ENCODE results near the gene ADGRG3.

ADGRG3 gene

DNA sequence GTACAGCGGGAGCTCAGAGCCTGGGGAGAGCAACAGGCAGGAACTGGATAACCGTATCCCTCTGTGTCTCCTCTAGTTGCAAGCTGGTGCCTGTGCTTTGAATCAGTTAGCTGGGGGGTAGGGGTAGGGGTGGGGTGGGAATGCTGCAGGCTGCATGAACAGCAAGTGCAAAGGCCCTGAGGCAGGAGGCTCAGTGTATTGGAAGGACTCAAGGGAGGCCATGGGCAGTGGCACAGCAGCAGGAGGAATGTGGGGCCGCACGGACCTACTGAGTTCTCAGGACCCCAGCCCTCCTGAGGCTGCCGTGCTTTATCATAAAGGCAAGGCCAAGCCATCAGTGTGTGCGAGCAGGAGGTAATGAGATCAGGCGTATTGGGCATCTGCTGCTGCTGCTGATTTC is 70.7 kb downstream of the ADGRG3 start:
- H3K27ac ChIP-seq = no peak overlapping the region
- TF ChIP-seq ZFX (IDR thresholded peaks at IDR 0.05; ENCODE audit: borderline replicate concordance) = no peak
- TF ChIP-seq, protein P1, sequence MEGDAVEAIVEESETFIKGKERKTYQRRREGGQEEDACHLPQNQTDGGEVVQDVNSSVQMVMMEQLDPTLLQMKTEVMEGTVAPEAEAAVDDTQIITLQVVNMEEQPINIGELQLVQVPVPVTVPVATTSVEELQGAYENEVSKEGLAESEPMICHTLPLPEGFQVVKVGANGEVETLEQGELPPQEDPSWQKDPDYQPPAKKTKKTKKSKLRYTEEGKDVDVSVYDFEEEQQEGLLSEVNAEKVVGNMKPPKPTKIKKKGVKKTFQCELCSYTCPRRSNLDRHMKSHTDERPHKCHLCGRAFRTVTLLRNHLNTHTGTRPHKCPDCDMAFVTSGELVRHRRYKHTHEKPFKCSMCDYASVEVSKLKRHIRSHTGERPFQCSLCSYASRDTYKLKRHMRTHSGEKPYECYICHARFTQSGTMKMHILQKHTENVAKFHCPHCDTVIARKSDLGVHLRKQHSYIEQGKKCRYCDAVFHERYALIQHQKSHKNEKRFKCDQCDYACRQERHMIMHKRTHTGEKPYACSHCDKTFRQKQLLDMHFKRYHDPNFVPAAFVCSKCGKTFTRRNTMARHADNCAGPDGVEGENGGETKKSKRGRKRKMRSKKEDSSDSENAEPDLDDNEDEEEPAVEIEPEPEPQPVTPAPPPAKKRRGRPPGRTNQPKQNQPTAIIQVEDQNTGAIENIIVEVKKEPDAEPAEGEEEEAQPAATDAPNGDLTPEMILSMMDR (IDR thresholded peaks at IDR 0.05) = no peak
